GM18517 (cell line): ENCODE data around the gene ATP13A3.

ENCODE experiments used
- ATAC-seq: cut with Tn5 transposase; IDR thresholded peaks from one replicate; pipeline ENCODE4 v1.9.1; 2021; ENCODE audit warnings: mild to moderate bottlenecking, moderate library complexity; ENCODE audit not compliant: unreplicated experiment

ATP13A3 gene

DNA sequence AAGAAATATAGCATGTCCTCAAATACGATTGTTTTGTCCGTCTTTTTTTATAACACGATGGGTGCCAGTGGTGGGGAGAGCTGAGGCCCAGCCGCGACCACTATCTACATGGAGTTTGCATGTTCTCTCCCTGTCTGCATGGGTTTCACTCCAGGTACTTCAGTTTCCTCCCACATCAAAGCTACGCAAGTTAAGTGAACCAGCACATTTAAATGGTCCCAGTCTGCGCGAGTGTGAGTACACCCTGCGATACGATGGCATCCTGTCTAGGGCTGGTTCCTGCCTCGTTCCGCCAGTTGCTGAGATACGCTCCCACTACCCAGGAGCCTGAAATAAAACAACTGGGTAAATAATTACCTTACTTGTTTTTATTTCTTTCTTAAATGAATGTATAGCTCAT, 40.6 kb downstream of the ATP13A3 start:
- ATAC-seq, result no peak

DNA sequence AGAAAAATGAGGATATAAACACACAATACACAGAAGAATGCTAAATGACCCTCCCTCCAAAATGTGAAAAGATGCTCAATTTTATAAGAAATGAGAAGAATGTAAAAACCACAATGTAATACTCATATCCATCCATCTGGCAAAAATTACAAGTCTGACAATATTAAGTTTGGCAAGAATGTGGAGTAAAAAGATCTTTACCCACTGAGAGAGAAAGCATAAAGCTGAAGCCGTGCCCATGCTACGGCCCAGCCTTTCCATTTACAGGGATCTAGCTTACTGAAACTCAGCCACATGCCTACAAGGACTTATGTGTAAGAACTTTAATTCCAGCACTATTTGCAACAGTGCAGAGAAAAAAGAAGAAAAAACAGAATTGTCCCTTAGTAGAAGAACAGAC, 42.9 kb downstream of the ATP13A3 start:
- ATAC-seq, result no peak

GRCh38 chr3:194440756-194441155, 46.0 kb downstream of the ATP13A3 start:
- ATAC-seq, result no peak

GRCh38 chr3:194439881-194440550, 46.8 kb downstream of the ATP13A3 start:
- no peak for ATAC-seq

GRCh38 chr3:194434503-194434902, 52.3 kb downstream of the ATP13A3 start:
- no peak for ATAC-seq

DNA sequence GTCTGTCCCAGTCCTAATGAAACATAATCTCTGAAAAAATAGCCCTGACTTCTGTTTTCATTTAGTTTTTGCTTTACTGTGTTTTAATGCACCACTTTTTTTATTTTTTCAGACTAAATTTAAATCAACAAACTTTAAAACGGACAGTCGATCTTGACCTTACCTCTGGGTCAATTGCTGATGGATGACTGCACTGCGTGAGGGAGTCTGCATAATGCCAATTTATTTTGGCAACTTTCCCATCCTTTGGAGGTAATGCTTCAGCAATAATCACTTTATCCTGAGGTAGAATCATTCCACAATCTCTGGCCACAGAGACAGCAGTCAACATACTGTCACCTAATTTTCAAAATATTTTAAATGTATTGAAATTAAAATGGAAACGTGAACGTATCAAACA, 55.2 kb downstream of the ATP13A3 start:
- no peak for ATAC-seq

GRCh38 chr3:194425399-194425798, 61.4 kb downstream of the ATP13A3 start:
- no peak for ATAC-seq

GRCh38 chr3:194424953-194425352, 61.8 kb downstream of the ATP13A3 start:
- ATAC-seq, result no peak

GRCh38 chr3:194424373-194424772, 62.4 kb downstream of the ATP13A3 start:
- ATAC-seq, result no peak

GRCh38 chr3:194423317-194423716, 63.5 kb downstream of the ATP13A3 start:
- no peak for ATAC-seq

DNA sequence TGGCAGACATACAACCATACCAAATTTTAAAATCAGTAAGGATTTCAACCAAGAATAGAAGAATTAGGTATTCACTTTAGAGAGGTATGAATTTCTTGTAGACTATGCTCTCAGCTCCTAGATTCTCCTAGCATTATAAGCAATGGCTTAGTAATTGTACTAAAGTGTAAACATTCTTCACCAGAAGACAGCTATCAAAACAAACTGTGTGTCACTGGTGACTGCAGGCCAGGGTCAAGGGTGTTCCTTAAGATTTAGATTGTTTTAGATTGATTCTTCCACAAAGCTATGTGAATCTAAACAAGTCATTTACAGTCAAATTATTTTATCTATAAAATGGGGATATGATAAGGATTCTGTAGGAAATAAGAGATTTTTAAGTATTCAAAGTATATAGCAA, 64.6 kb downstream of the ATP13A3 start:
- no peak for ATAC-seq

DNA sequence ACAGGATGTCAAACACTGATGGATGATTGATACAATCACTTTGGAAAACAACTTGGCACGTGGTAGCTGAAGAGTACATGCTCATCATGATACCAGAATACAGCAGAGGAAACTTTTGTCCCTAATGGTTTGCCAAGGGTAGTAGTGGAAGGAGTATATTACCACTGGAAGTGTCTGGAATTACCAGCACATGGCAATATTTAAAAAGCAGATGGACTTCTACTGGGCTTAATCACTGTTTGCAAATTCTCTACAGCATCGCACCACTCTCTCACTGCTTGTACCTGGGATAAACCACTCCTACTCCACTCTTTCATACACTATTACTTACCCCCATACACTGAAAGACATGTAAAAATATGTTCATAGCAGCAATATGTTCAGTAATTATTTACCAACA, 68.1 kb downstream of the ATP13A3 start:
- no peak for ATAC-seq

DNA sequence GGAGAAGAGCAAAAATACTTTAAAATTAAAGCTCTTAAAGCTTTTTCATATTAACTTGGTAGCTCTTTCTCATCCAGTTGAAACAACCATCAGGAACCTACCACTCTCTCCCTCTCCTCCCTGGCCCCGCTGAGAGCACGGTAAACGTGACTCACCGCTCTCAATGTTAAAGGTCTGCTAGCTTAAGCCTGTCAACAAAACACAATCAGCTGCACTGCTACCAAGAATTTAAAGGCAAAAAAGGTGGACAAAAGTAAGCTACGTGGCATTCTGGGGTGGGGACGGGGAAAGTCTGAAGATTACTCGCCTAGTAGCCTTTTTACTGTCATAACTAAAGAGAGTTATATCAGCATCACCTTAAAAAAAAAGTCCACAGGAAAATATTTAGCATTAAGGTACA, 79.4 kb downstream of the ATP13A3 start:
- no peak for ATAC-seq

DNA sequence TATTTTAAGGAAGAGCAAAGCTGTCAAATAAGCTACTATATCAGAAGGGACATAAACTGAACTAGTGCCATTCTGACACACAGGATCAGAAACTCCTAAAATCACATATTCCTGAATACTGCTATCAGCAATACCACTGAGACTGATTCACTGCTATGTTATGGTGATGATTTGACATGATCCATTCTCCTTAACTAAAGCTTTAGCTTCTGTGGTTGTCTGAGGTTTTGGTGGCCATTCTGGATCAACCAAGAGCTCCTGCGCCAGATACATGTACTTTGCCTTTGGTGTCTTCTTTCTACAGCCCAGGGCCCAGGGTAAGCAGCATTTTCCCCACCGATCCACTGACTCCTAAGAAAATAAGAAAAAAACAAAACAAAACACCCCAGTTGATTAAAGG, 81.0 kb downstream of the ATP13A3 start:
- ATAC-seq, result no peak

DNA sequence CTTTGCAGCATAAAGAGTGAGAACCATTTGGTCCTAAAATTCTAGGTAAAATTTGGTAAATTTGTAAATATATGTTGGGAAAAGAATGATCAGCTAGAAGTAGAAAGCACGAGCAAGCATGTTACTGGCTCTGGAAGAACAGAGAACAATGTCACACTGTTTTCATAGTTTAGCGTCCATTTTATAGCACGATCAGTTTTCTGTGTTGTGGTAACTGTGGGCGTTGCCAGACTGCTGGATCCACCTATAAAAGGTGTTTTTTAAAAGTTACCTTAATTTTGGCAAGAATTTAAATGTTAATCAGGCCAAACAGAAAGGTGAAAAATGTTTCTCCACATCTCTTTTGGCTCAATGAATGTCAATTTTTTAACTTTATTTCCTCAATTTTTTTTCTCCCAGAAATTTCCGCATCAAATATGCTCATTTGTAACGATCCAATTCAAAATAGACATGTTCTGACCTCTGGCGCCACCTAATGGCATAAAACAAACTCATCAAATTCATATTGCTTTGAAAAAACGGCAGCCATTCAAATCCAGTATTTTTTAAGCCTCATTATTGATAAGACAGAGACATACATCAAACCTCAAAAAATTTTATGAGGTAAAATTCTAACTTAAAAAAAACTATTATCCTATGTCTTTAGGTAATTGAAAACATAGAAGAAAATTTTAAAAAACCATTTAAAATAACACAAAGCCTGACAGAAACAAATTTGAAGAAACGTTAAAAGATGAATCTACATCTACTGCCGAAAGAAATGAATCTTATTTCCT, 82.2 kb downstream of the ATP13A3 start:
- no peak for ATAC-seq

GRCh38 chr3:194401868-194402329, 84.9 kb downstream of the ATP13A3 start:
- no peak for ATAC-seq

- ATAC-seq, result no peak
These were observed 85.5 kb downstream of the ATP13A3 start for GRCh38 chr3:194401346-194401745.

DNA sequence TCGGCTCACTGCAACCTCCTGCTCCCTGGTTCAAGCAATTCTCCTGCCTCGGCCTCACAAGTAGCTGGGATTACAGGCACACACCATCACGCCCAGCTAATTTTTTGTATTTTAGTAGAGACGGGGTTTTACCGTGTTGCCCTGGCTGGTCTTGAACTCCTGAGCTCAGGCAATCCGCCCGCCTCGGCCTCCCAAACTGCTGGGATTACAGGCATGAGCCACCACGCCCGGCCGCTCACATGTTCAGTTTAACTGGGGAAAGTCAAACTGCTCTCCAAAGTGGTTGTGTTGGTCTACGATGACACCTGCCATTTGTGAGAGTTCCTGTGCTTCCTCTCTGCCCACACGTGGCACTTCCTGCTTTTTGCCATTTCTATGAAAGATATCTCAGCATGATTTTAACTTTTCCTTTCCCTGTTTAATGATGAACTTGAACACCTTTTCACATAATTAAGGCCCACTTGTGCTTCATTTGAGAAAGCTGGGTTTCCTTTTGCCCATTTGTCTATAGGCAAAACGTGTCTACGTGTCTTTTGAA, 86.9 kb downstream of the ATP13A3 start:
- no peak for ATAC-seq

DNA sequence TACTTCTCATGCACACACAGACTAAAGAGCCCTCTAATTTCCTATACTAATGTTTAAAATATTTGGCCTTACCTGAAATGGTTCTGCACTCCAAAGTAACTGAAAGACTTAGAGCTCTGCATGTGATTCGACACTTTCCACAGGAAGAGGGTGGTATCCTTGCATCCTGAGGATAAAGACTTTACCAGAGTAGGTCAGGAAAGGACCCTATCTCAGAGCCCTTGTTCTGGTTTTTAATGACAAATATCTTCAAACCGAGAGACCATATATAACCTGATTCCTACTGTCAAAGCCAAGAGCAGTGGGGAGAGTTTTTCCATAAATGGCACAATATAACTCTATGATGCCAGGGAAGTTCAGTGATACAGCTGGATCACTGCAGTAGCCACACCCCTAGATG, 87.6 kb downstream of the ATP13A3 start, which contains the start of gene GP5:
GP5 (minus strand) TSS at position 101 of the 400 bp plus-strand sequence. CDS start 984 bp downstream, outside the sequence.
- no peak for ATAC-seq

DNA sequence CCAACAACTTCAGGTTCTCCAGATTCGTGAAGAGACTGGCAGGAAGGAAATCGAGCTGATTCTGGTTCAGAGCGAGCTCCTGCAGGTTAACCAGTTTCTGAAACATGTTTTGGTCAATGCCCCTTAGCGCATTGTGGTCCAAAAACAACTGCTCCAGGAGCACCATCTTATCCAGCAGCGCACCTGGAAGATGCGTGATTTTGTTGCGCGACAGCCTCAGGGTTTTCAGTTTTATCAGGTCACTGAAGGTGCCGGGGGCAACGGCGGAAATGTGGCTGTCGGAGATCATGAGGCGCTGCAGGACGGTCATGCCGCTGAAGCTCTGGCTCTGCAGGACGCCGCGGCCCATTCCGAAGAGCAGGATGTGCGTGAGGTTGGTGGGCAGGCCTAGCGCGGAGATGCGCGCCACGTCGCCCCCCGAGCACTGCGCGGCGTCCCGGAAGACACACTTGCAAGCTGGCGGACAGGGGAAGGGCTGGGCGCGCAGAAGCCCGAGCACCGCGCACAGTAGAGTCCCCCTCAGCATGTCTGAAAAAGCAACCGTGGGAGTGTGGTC, 89.0 kb downstream of the ATP13A3 start:
- no peak for ATAC-seq

- no peak for ATAC-seq
These were observed 89.7 kb downstream of the ATP13A3 start for GRCh38 chr3:194396859-194397756.
